ENCODE results near the gene BSCL2. TPM values are rescaled to one million over a fixed set of nuclear protein-coding genes. Genes with fewer than 3 reads are reported as not detected.

Gene BSCL2
- total RNA-seq, 3 donors from 2014 or later = 40.2 to 58.4 (median 54.1) TPM

GRCh38 chr11:62644220-62644619 is 63.0 kb downstream of the BSCL2 start:
- TF ChIP-seq POLR2AphosphoS5 (IDR thresholded peaks at IDR 0.05) (no peak), POLR2A (IDR thresholded peaks at IDR 0.05) (no peak)
- TF ChIP-seq, protein P1, sequence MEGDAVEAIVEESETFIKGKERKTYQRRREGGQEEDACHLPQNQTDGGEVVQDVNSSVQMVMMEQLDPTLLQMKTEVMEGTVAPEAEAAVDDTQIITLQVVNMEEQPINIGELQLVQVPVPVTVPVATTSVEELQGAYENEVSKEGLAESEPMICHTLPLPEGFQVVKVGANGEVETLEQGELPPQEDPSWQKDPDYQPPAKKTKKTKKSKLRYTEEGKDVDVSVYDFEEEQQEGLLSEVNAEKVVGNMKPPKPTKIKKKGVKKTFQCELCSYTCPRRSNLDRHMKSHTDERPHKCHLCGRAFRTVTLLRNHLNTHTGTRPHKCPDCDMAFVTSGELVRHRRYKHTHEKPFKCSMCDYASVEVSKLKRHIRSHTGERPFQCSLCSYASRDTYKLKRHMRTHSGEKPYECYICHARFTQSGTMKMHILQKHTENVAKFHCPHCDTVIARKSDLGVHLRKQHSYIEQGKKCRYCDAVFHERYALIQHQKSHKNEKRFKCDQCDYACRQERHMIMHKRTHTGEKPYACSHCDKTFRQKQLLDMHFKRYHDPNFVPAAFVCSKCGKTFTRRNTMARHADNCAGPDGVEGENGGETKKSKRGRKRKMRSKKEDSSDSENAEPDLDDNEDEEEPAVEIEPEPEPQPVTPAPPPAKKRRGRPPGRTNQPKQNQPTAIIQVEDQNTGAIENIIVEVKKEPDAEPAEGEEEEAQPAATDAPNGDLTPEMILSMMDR (IDR thresholded peaks at IDR 0.05) = no peak
- H3K27me3 ChIP-seq = no peaks in the 10 kb centered on the region
- no peaks in the 10 kb centered on the region for H3K9me3 ChIP-seq
- intact Hi-C loops (cut with DNase I; ENCODE audit: low total_unique reads) = no loop called here
- no peak overlapping the region for H3K4me3 ChIP-seq
- no peak for DNase-seq (ENCODE audit: low spot score in 2 of 2)
- peaks cover 5% of the 10 kb centered on the region for H3K36me3 ChIP-seq
- H3K4me1 ChIP-seq = peaks cover 5 to 10% of the 10 kb centered on the region in 2 donors
- no peak overlapping the region for H3K27ac ChIP-seq

Other genes with a start within 250 kb of the BSCL2 start
- gene AHNAK, start 160.6 kb downstream of the BSCL2 start, total RNA-seq = 1,000 to 10,000 TPM in 2 of 3 donors, 100 to 1,000 TPM in 1; 636 to 1,393 (median 1,040) TPM
- gene EEF1G, start 133.5 kb downstream of the BSCL2 start, total RNA-seq = 1,000 to 10,000 TPM; 1,312 to 1,961 (median 1,794) TPM
- 10 to 100 TPM in 2 of 3 donors, 1 to 10 TPM in 1; 7.7 to 12.1 (median 10.7) TPM for gene TUT1, start 115.9 kb downstream of the BSCL2 start, total RNA-seq
- gene MTA2, start 105.6 kb downstream of the BSCL2 start, total RNA-seq = 10 to 100 TPM; 61.3 to 92.8 (median 85.5) TPM
- 10 to 100 TPM; 34.7 to 58.7 (median 35.7) TPM for gene EML3, start 94.6 kb downstream of the BSCL2 start, total RNA-seq
- 10 to 100 TPM in 2 of 3 donors, 1 to 10 TPM in 1; 8.5 to 11.5 (median 11.0) TPM for gene ROM1, start 94.2 kb downstream of the BSCL2 start, total RNA-seq
- 10 to 100 TPM; 19.0 to 38.0 (median 29.6) TPM for gene B3GAT3, start 85.4 kb downstream of the BSCL2 start, total RNA-seq
- gene GANAB, start 60.8 kb downstream of the BSCL2 start, total RNA-seq = 100 to 1,000 TPM; 114 to 116 (median 116) TPM
- 10 to 100 TPM; 14.6 to 19.0 (median 18.4) TPM for gene INTS5, start 54.1 kb downstream of the BSCL2 start, total RNA-seq
- gene C11orf98, start 42.2 kb downstream of the BSCL2 start, total RNA-seq = 10 to 100 TPM; 22.9 to 42.9 (median 25.2) TPM
- 10 to 100 TPM in 1 of 3 donors, 1 to 10 TPM in 2; 5.4 to 16.1 (median 5.8) TPM for gene CSKMT, start 42.1 kb downstream of the BSCL2 start, total RNA-seq
- gene UQCC3, start 35.8 kb downstream of the BSCL2 start, total RNA-seq = 1 to 10 TPM; 7.4 to 9.8 (median 8.3) TPM
- gene LBHD1, start 35.2 kb downstream of the BSCL2 start, total RNA-seq = 1 to 10 TPM; 4.3 to 6.0 (median 5.6) TPM
- gene UBXN1, start 28.4 kb downstream of the BSCL2 start, total RNA-seq = 100 to 1,000 TPM; 204 to 248 (median 239) TPM
- 10 to 100 TPM in 2 of 3 donors, 1 to 10 TPM in 1; 9.8 to 15.1 (median 13.6) TPM for gene LRRN4CL, start 17.9 kb downstream of the BSCL2 start, total RNA-seq
- not detected for gene GNG3, start 252 bp upstream of the BSCL2 start, total RNA-seq
- 10 to 100 TPM; 22.3 to 24.5 (median 23.6) TPM for gene HNRNPUL2, start 20.0 kb upstream of the BSCL2 start, total RNA-seq
- gene TTC9C, start 21.1 kb upstream of the BSCL2 start, total RNA-seq = 10 to 100 TPM; 19.2 to 26.2 (median 25.8) TPM
- gene ZBTB3, start 46.7 kb upstream of the BSCL2 start, total RNA-seq = 1 to 10 TPM; 5.9 to 9.7 (median 9.0) TPM
- 10 to 100 TPM; 54.2 to 80.6 (median 65.5) TPM for gene POLR2G, start 54.2 kb upstream of the BSCL2 start, total RNA-seq
- 10 to 100 TPM; 14.1 to 20.8 (median 20.5) TPM for gene TAF6L, start 64.0 kb upstream of the BSCL2 start, total RNA-seq
- 10 to 100 TPM; 61.4 to 66.9 (median 64.9) TPM for gene TMEM179B, start 80.0 kb upstream of the BSCL2 start, total RNA-seq
- 10 to 100 TPM; 26.9 to 34.1 (median 29.8) TPM for gene TMEM223, start 84.6 kb upstream of the BSCL2 start, total RNA-seq
- gene NXF1, start 98.0 kb upstream of the BSCL2 start, total RNA-seq = 10 to 100 TPM; 74.9 to 89.3 (median 76.4) TPM
- gene STX5, start 124.6 kb upstream of the BSCL2 start, total RNA-seq = 10 to 100 TPM; 30.8 to 42.3 (median 34.2) TPM
- 1 to 10 TPM in 1 of 3 donors, not detected in 2; 1.6 TPM for gene TEX54, start 125.4 kb upstream of the BSCL2 start, total RNA-seq
- 10 to 100 TPM; 46.6 to 62.6 (median 48.7) TPM for gene WDR74, start 132.2 kb upstream of the BSCL2 start, total RNA-seq
- gene SLC3A2, start 173.5 kb upstream of the BSCL2 start, total RNA-seq = 100 to 1,000 TPM; 147 to 214 (median 171) TPM
- gene CHRM1, start 213.9 kb upstream of the BSCL2 start, total RNA-seq = 1 to 10 TPM in 1 of 3 donors, under 1 TPM in 1, not detected in 1; 0.88 to 1.3 TPM

Data from breast epithelium (tissue), 4 donors.